ENCODE results near the gene VASH2.

The VASH2 gene

DNA sequence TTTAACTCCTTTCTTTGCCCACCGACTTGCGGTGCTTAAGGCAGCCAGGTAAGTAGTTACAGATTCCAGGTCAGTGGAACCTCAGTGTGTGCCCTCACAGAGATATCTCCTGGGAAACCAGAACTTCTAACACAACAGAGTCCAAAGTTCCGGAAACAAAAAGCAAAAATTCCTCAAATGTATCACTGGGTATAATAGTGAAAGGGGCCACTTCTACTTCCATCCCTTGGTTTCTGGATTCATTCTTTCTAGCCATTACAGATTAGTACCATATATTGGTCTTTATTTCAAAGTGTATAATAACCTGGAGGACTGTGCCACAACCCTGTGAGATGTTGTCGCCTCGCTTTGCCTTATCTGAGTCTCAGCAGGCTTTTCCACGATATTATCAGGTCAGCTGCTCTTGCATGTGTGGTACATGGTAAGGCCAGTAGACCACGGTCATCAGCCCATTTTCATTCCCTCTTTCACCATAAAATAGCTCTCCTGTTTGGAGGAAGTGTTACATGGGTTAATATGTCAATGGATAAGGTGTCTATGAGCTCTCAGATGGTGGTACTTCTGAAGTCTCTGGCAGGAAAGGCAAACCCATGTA is 14.9 kb upstream of the VASH2 start:
- Histone ChIP-seq H3K4me3 (no peak overlapping the region), H3K27ac (no peak overlapping the region)
- no peak for DNase-seq (ENCODE audit: low spot score)
- no peak for TF ChIP-seq CTCF (IDR thresholded peaks at IDR 0.05)

- no peak for DNase-seq (ENCODE audit: low spot score)
- TF ChIP-seq CTCF (IDR thresholded peaks at IDR 0.05): no peak
- no peak overlapping the region for H3K4me3 ChIP-seq
- no peak overlapping the region for H3K27ac ChIP-seq
Observed at GRCh38 chr1:212937034-212937433, 13.3 kb upstream of the VASH2 start.

GRCh38 chr1:212938846-212939245 is 11.5 kb upstream of the VASH2 start:
- H3K4me3 ChIP-seq: no peak overlapping the region
- no peak for TF ChIP-seq CTCF (IDR thresholded peaks at IDR 0.05)
- DNase-seq (ENCODE audit: low spot score): no peak
- no peak overlapping the region for H3K27ac ChIP-seq

- TF ChIP-seq CTCF (IDR thresholded peaks at IDR 0.05): no peak
- no peak overlapping the region for H3K27ac ChIP-seq
- no peak for DNase-seq (ENCODE audit: low spot score)
Observed at GRCh38 chr1:212941452-212941851, 8.9 kb upstream of the VASH2 start.

GRCh38 chr1:212942679-212943392 is 7.5 kb upstream of the VASH2 start:
- Histone ChIP-seq H3K27ac (no peak overlapping the region), H3K4me3 (no peak overlapping the region)
- DNase-seq (ENCODE audit: low spot score): no peak
- no peak for TF ChIP-seq CTCF (IDR thresholded peaks at IDR 0.05)

More at GRCh38 chr1:212941452-212941851, 8.9 kb upstream of the VASH2 start:
- H3K4me3 ChIP-seq: no peak overlapping the region

GRCh38 chr1:212943393-212943710 is 7.0 kb upstream of the VASH2 start:
- Histone ChIP-seq H3K27ac (no peak overlapping the region), H3K4me3 (no peak overlapping the region)
- no peak for DNase-seq (ENCODE audit: low spot score)
- no peak for TF ChIP-seq CTCF (IDR thresholded peaks at IDR 0.05)

DNA sequence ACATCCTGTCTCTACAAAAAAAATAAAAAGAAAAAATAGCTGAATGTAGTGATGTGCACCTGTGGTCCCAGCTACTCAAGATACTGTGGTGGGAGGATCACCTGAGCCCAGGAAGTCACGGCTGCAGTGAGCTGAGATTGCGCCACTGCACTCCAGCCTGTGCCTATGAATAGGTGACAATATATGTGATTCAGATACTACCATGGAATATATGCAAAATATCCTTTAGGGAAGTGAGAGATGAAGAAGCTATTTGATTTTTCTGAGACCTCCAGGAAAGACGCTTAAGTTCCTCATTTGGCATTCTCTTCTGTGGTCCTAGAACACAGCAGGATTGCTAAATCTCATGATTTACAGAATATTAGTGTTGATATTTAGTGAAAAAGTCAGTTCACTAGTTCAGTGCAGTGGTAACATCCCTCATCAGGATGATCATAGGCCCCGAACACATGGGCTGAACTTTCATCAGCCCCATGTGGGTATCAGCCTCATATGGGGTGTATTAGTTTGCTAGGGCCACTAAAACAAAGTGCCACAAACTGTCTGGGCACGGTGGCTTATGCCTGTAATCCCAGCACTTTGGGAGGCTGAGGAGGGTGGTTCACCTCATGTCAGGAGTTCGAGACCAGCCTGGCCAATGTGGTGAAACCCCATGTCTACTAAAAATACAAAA is 6.0 kb upstream of the VASH2 start:
- no peak for DNase-seq (ENCODE audit: low spot score)
- H3K4me3 ChIP-seq: no peak overlapping the region
- H3K27ac ChIP-seq: no peak overlapping the region
- no peak for TF ChIP-seq CTCF (IDR thresholded peaks at IDR 0.05)

Data from coronary artery (tissue), 2 donors.